ENCODE measurements around the gene STAT3. TPM values are rescaled to one million over a fixed set of nuclear protein-coding genes. Genes with fewer than 3 reads are reported as not detected.

The STAT3 gene
- total and polyA plus RNA-seq, 2 of the 13 experiments (the other 11 are each of a cell fraction or from before 2014, with no cell fraction given), result 61.8 to 62.4 TPM

GRCh38 chr17:42316755-42317154, 71.5 kb downstream of the STAT3 start (continued):
- TF ChIP-seq ZHX2 (IDR thresholded peaks at IDR 0.05; ENCODE audit: low read depth) (no peak), ZHX2 (CRISPR knock-in tag; IDR thresholded peaks at IDR 0.05; ENCODE audit: borderline replicate concordance) (no peak), NBN (conservative IDR thresholded peaks at IDR 0.05) (no peak), ZNF574 (CRISPR knock-in tag; IDR thresholded peaks at IDR 0.05) (no peak), ZNF383 (CRISPR knock-in tag; IDR thresholded peaks at IDR 0.05; ENCODE audit: borderline replicate concordance) (no peak), ZNF451 (CRISPR knock-in tag; IDR thresholded peaks at IDR 0.05) (no peak), SALL1 (CRISPR knock-in tag; IDR thresholded peaks at IDR 0.05) (no peak), PTBP1 (IDR thresholded peaks at IDR 0.05; ENCODE audit: low read depth, low read length, poor library complexity, severe bottlenecking) (no peak)
- TF ChIP-seq, protein P1, sequence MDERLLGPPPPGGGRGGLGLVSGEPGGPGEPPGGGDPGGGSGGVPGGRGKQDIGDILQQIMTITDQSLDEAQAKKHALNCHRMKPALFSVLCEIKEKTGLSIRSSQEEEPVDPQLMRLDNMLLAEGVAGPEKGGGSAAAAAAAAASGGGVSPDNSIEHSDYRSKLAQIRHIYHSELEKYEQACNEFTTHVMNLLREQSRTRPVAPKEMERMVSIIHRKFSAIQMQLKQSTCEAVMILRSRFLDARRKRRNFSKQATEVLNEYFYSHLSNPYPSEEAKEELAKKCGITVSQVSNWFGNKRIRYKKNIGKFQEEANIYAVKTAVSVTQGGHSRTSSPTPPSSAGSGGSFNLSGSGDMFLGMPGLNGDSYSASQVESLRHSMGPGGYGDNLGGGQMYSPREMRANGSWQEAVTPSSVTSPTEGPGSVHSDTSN (CRISPR knock-in tag; IDR thresholded peaks at IDR 0.05), result no peak
